Sigmoid colon (tissue), 7 donors: ENCODE results near the gene HEPHL1. TPM values are rescaled to one million over a fixed set of nuclear protein-coding genes. Genes with fewer than 3 reads are reported as not detected.
A peak's percentile ranks its signal among the peaks of the same experiment; 100 is the strongest.

Source experiments
- DNase-seq: peaks from one replicate; pipeline ENCODE4 v3.0.0-alpha.2; 2019
- H3K27ac ChIP-seq, 4 donors: fragments of 200-600 bp; sonication (generic); one replicate each; pipeline ENCODE4 v1.5.1; 2016 to 2019; ENCODE audit warnings: mild to moderate bottlenecking in 1 of 4
- H3K27me3 ChIP-seq, 3 donors: fragments of 200-600 bp; sonication (generic); one replicate each; pipeline ENCODE4 v1.5.1; 2019; ENCODE audit warnings: mild to moderate bottlenecking in 1 of 3
- H3K36me3 ChIP-seq, 4 donors: fragments of 200-600 bp; sonication (generic); one replicate each; pipeline ENCODE4 v1.5.1; 2016 to 2019
- H3K4me1 ChIP-seq, 4 donors: fragments of 200-600 bp; sonication (generic); one replicate each; pipeline ENCODE4 v1.5.1; 2017 to 2019
- H3K4me3 ChIP-seq, 4 donors: fragments of 200-600 bp; sonication (generic); one replicate each; pipeline ENCODE4 v1.5.1; 2017 to 2019; ENCODE audit warnings: mild to moderate bottlenecking in 2 of 4, moderate library complexity in 1 of 4
- H3K9me3 ChIP-seq, 4 donors: fragments of 200-600 bp in 3 of 4; sonication (generic) in 3 of 4; one replicate each; pipeline versions ENCODE4 v1.5.1 to v1.6.1; 2013 to 2019
- CTCF ChIP-seq, 4 experiments: fragments of 450-650 bp in 3 of 4; fragments of 200-600 bp in 1 of 4; IDR thresholded peaks; one replicate each; pipeline ENCODE4 v1.5.1; 2016 to 2019; ENCODE audit warnings: antibody characterized with exemption in 4 of 4, mild to moderate bottlenecking in 3 of 4, moderate library complexity in 2 of 4
- EP300 ChIP-seq, 4 donors: sonication (generic); formaldehyde crosslinking; IDR thresholded peaks; one replicate each; pipeline ENCODE4 v1.6.1; 2017; ENCODE audit warnings: antibody characterized with exemption in 4 of 4
- POLR2A ChIP-seq, 2 donors: fragments of 450-650 bp; IDR thresholded peaks; one replicate each; pipeline ENCODE4 v1.6.1; 2016; ENCODE audit warnings: antibody characterized with exemption in 2 of 2, mild to moderate bottlenecking in 2 of 2, moderate library complexity in 2 of 2
- POLR2AphosphoS5 ChIP-seq, 4 donors: sonication (generic); formaldehyde crosslinking; IDR thresholded peaks; one replicate each; pipeline ENCODE4 v1.6.1; 2017; ENCODE audit warnings: antibody characterized with exemption in 4 of 4
- WGBS, 2 donors: extraction: QIAGEN DNeasy Blood & Tissue Kit; methylation state at CpG; one replicate each; pipeline ENCODE4 v1.1.7; 2013; 5-methylcytosine and 5-hydroxymethylcytosine counted together
- intact Hi-C: fragments of 100-400 bp; cut with DNase I; formaldehyde crosslinking; loops from one replicate; pipeline ENCODE4 v1.15.1; 2023
- polyA plus RNA-seq, 3 donors: library from polyadenylated mRNA; stranded (reverse); fragments of 200-250 nt; gene quantifications; one replicate each; pipeline ENCODE4 v1.2.3, GENCODE V29; 2013
- total RNA-seq, 4 donors: library from RNA; depleted of rRNA; stranded (reverse); fragments of >200 nt; gene quantifications; one replicate each; pipeline ENCODE4 v1.1.0, GENCODE V29; 2016
- donor health status: healthy with polysubstance abuse.
- donor health status: Bipolar disorder and iron deficiency.
- donor health status: healthy.

HEPHL1 gene
- total and polyA plus RNA-seq, 7 donors, result not detected

GRCh38 chr11:94139416-94139815 lies 118.3 kb downstream of the HEPHL1 start:
- Histone ChIP-seq H3K36me3 (no peaks in the 10 kb centered on the region), H3K4me1 (peaks cover 0 to 66% (median 45%) of the 10 kb centered on the region in 4 donors), H3K9me3 (no peaks in the 10 kb centered on the region), H3K4me3 (no peak overlapping the region), H3K27ac (no peak overlapping the region), H3K27me3 (no peaks in the 10 kb centered on the region)
- TF ChIP-seq CTCF (IDR thresholded peaks at IDR 0.05) (no peak), POLR2AphosphoS5 (IDR thresholded peaks at IDR 0.05) (no peak), POLR2A (IDR thresholded peaks at IDR 0.05) (no peak), EP300 (IDR thresholded peaks at IDR 0.05) (no peak)
- WGBS, 2 donors, result 92 to 94% methylated on average over 4 of the region's 4 CpGs
- DNase-seq, result no peak
- intact Hi-C loops, result loop anchor here (10.0 kb wide), 1 partner anchor 395 kb away; the partner anchor contains the start of genes C11orf54 and TAF1D

- peaks cover 0 to 65% (median 37%) of the 10 kb centered on the region in 4 donors for H3K4me1 ChIP-seq
- 15 to 63% methylated on average over 2 of the region's 2 CpGs for WGBS, 2 donors
- no peaks in the 10 kb centered on the region for H3K9me3 ChIP-seq
- no peaks in the 10 kb centered on the region for H3K36me3 ChIP-seq
- no peak overlapping the region for H3K4me3 ChIP-seq
- intact Hi-C loops, result no loop called here
- DNase-seq, result no peak
- H3K27me3 ChIP-seq, result no peaks in the 10 kb centered on the region
- TF ChIP-seq EP300 (IDR thresholded peaks at IDR 0.05) (no peak), POLR2A (IDR thresholded peaks at IDR 0.05) (no peak), POLR2AphosphoS5 (IDR thresholded peaks at IDR 0.05) (no peak), CTCF (IDR thresholded peaks at IDR 0.05) (no peak)
- no peak overlapping the region for H3K27ac ChIP-seq
Observed at GRCh38 chr11:94140154-94140655, 119.1 kb downstream of the HEPHL1 start.

- DNase-seq, result no peak
- H3K9me3 ChIP-seq, result no peaks in the 10 kb centered on the region
- no peaks in the 10 kb centered on the region for H3K27me3 ChIP-seq
- H3K36me3 ChIP-seq, result no peaks in the 10 kb centered on the region
- peak overlapping the region in 3 of 4 donors; percentile 38 to 61 (median 49) for H3K27ac ChIP-seq
- no peak for TF ChIP-seq EP300 (IDR thresholded peaks at IDR 0.05)
- TF ChIP-seq POLR2AphosphoS5 (IDR thresholded peaks at IDR 0.05), result no peak
- intact Hi-C loops, result no loop called here
- WGBS, 2 donors, result 90 to 94% methylated on average over 12 of the region's 12 CpGs
- H3K4me1 ChIP-seq, result peaks cover 0 to 64% (median 25%) of the 10 kb centered on the region in 4 donors
- no peak overlapping the region for H3K4me3 ChIP-seq
Observed at GRCh38 chr11:94141511-94142307, 120.6 kb downstream of the HEPHL1 start.

GRCh38 chr11:94142308-94143281 lies 121.4 kb downstream of the HEPHL1 start:
- Histone ChIP-seq H3K27me3 (no peaks in the 10 kb centered on the region), H3K9me3 (no peaks in the 10 kb centered on the region), H3K4me3 (no peak overlapping the region), H3K27ac (peak overlapping the region in 3 of 4 donors; percentile 38 to 61 (median 49)), H3K36me3 (no peaks in the 10 kb centered on the region), H3K4me1 (peaks cover 0 to 67% (median 28%) of the 10 kb centered on the region in 4 donors)
- intact Hi-C loops, result no loop called here
- WGBS, 2 donors, result 87 to 88% methylated on average over 7 of the region's 7 CpGs
- no peak for DNase-seq
- TF ChIP-seq CTCF (IDR thresholded peaks at IDR 0.05) (no peak), EP300 (IDR thresholded peaks at IDR 0.05) (peak in 1 of 4 donors; percentile 18), POLR2A (IDR thresholded peaks at IDR 0.05) (no peak), POLR2AphosphoS5 (IDR thresholded peaks at IDR 0.05) (peak in 3 of 4 donors; percentile 60 to 74 (median 64))
